HT1080 (cell line): ENCODE measurements around the gene KSR1. TPM values are rescaled to one million over a fixed set of nuclear protein-coding genes. Genes with fewer than 3 reads are reported as not detected.
"Not testable (repeated sequence)": the region's sequence is repeated elsewhere in the genome, so short reads cannot be mapped to it uniquely, and the experiment has no call there.

Experiments used
- DNase-seq: peaks from one replicate; pipeline ENCODE4 v3.0.0-alpha.2; 2015; ENCODE audit warnings: low read depth
- polyA plus RNA-seq, 2 experiments: library from polyadenylated mRNA; depleted of rRNA; stranded (reverse); fragments of >200 nt; gene quantifications; 2 replicates each; pipeline ENCODE4 v1.2.3, GENCODE V29; 2015
- total RNA-seq: library from RNA; depleted of rRNA; stranded (reverse); fragments of >200 nt; shearing (Covaris generic); gene quantifications from 2 replicates; pipeline ENCODE4 v1.2.3, GENCODE V29; 2014; rRNA removed

The KSR1 gene
- total RNA-seq: 3.4 and 4.5 TPM in 2 replicates
- 5.1 and 6.6 TPM in 2 replicates for polyA plus RNA-seq (2015; cell fraction: cytosol; rRNA removed)
- polyA plus RNA-seq (2015; cell fraction: nucleus; rRNA removed): 18.5 and 20.1 TPM in 2 replicates

GRCh38 chr17:27455914-27456680, at the start of gene KSR1:
TSS of gene KSR1 (plus strand) at chr17:27456448. CDS start at chr17:27456644, 196 bp downstream.
- peak; percentile 64 for DNase-seq

- DNase-seq: peak; percentile 69
These were observed 48.1 kb upstream of the KSR1 start for GRCh38 chr17:27407916-27408864.

GRCh38 chr17:27408891-27409290, 47.4 kb upstream of the KSR1 start:
- DNase-seq: peak; percentile 48

- DNase-seq: not testable (repeated sequence)
These were observed 44.1 kb upstream of the KSR1 start for GRCh38 chr17:27412158-27412557.

GRCh38 chr17:27413315-27413714, 42.9 kb upstream of the KSR1 start:
- no peak for DNase-seq

- DNase-seq: no peak
These were observed 42.5 kb upstream of the KSR1 start for GRCh38 chr17:27413792-27414191.

GRCh38 chr17:27414271-27414670, 42.0 kb upstream of the KSR1 start:
- peak; percentile 6 for DNase-seq

GRCh38 chr17:27414694-27415093, 41.6 kb upstream of the KSR1 start:
- no peak for DNase-seq

GRCh38 chr17:27415120-27415795, 41.0 kb upstream of the KSR1 start:
- DNase-seq: no peak

- DNase-seq: no peak
These were observed 38.5 kb upstream of the KSR1 start for GRCh38 chr17:27417596-27418365.

GRCh38 chr17:27418366-27418615, 38.0 kb upstream of the KSR1 start:
- no peak for DNase-seq

GRCh38 chr17:27419156-27419555, 37.1 kb upstream of the KSR1 start:
- DNase-seq: no peak

- DNase-seq: no peak
These were observed 35.9 kb upstream of the KSR1 start for GRCh38 chr17:27420211-27420950.

GRCh38 chr17:27421111-27421510, 35.1 kb upstream of the KSR1 start:
- no peak for DNase-seq

- not testable (repeated sequence) for DNase-seq
These were observed 34.6 kb upstream of the KSR1 start for GRCh38 chr17:27421626-27422025.

GRCh38 chr17:27422601-27423000, 33.6 kb upstream of the KSR1 start:
- DNase-seq: no peak

GRCh38 chr17:27423651-27424050, 32.6 kb upstream of the KSR1 start:
- no peak for DNase-seq

- no peak for DNase-seq
These were observed 31.7 kb upstream of the KSR1 start for GRCh38 chr17:27424516-27424915.

- DNase-seq: no peak
These were observed 31.3 kb upstream of the KSR1 start for GRCh38 chr17:27424941-27425340.

- not testable (repeated sequence) for DNase-seq
These were observed 30.7 kb upstream of the KSR1 start for GRCh38 chr17:27425571-27425970.
